K562 (cell line): ENCODE data around the gene PAF1. TPM values are rescaled to one million over a fixed set of nuclear protein-coding genes. Genes with fewer than 3 reads are reported as not detected.

ENCODE experiments used
- NCOR1 ChIP-seq: fragments of 450-650 bp; IDR thresholded peaks from 2 replicates; pipeline ENCODE4 v1.6.1; 2016; ENCODE audit warnings: mild to moderate bottlenecking, moderate library complexity
- TCF7L2 ChIP-seq: fragments of 150-350 bp; IDR thresholded peaks from 2 replicates; pipeline ENCODE4 v1.6.1; 2016; ENCODE audit warnings: low read depth, mild to moderate bottlenecking, low read length, moderate library complexity
- ZNF134 ChIP-seq: fragments of 250-450 bp; sonication (Bioruptor Pico); conservative IDR thresholded peaks from 2 replicates; pipeline ENCODE4 v1.4.0; 2020
- polyA plus RNA-seq, 8 experiments: library from polyadenylated mRNA; depleted of rRNA in 4 of 8; stranded (reverse) in 5 of 8; unstranded in 3 of 8; fragments of >200 nt; fragmentation: Nextera tagmentation in 2 of 8; fragmentation: Illumina TruSeq in 1 of 8; extraction: Ambion mirVana in 2 of 8; extraction: Trizol in 1 of 8; gene quantifications; 2 replicates each; pipeline versions ENCODE4 v1.2.1 to v1.2.3, GENCODE V29; 2011 to 2014; ENCODE audit warnings: inconsistent platforms in 1 of 8, missing spikeins in 1 of 8
- total RNA-seq, 7 experiments: library from RNA; depleted of rRNA in 6 of 7; stranded (reverse); fragments of >200 nt in 6 of 7; fragmentation: Illumina TruSeq in 2 of 7; extraction: Trizol in 2 of 7; gene quantifications; 2 replicates each; pipeline versions ENCODE4 v1.2.1 to v1.2.3, GENCODE V29; 2011 to 2021; ENCODE audit warnings: low replicate concordance in 1 of 7
- TF ChIP-seq, protein P1 (sequence below), 3 experiments: IDR thresholded peaks in 2 of 3; conservative IDR thresholded peaks in 1 of 3; 2 replicates each; pipeline ENCODE4 v1.5.1; 2011 to 2012; ENCODE audit warnings: low read length in 3 of 3, mild to moderate bottlenecking in 3 of 3, control low read depth in 2 of 3, improper control_type of control experiment in 1 of 3, inconsistent platforms in 1 of 3, low read depth in 1 of 3, mixed read lengths in 1 of 3, moderate library complexity in 1 of 3; ENCODE audit not compliant: insufficient read depth in 2 of 3
- TF ChIP-seq, protein P2 (sequence below): sonication (generic); formaldehyde crosslinking; IDR thresholded peaks from 2 replicates; pipeline ENCODE4 v1.8.0; 2022; ENCODE audit warnings: mild to moderate bottlenecking, missing genetic modification reagents
- TF ChIP-seq, protein P3 (sequence below), 2 experiments: fragments of 200-800 bp in 1 of 2; sonication (Bioruptor generic) in 1 of 2; sonication (generic) in 1 of 2; formaldehyde crosslinking in 1 of 2; IDR thresholded peaks in 1 of 2; conservative IDR thresholded peaks in 1 of 2; 2 replicates each; pipeline versions ENCODE4 v1.5.0 to v1.6.1; 2016 to 2020; ENCODE audit warnings: missing compliant biosample characterization in 1 of 2, missing genetic modification characterization in 1 of 2, missing genetic modification reagents in 1 of 2

Gene PAF1
- total and polyA plus RNA-seq, 9 of the 15 experiments (the other 6 are each of a cell fraction or from before 2014, with no cell fraction given), result 1.5 to 45.0 (median 33.8) TPM

DNA sequence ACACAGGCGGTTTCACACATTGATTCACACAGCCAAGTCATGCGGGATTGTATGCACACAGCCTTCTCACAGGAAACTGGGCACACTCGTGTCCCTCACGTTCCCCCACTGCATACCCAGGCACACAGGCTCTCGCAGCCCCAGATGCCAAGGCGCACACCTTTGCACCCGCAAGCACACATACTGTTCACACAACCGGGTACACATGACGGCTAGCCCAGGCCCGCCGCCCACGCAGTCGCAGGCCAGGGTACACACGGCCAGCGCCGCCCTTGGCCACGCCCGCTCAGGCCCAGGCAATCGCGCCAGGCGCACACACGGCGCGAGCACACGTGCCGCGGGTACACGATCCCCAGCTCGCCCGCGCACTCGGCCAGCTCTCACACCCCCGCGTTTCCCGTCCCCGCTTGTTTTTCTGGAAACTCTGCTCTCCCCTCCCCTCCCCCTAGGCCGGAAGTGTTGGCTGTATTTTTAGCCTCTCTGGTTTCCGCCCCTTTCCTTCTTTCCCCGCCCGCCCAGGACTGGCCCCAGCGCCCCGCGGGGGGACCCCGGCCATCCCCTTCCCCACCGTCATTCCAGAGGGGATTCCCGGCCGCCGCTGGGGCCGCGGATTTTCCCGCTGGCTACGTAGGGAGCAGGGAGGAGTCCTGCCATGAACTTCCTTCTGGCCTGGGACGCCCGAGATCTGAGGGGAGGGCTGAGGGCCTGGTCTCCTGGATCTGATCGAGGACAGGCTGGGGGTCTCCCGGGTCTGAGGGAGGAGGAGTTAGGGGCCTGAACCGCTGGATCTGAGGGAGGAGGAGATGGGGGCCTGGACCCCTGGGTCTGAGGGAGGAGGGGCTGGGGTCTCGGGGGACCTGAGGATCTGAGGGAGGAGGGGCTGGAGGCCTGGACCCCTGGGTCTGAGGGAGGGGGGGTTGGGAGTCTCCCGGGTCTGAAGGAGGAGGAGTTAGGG, 11.7 kb upstream of the PAF1 start (continued):
- TF ChIP-seq, protein P1, sequence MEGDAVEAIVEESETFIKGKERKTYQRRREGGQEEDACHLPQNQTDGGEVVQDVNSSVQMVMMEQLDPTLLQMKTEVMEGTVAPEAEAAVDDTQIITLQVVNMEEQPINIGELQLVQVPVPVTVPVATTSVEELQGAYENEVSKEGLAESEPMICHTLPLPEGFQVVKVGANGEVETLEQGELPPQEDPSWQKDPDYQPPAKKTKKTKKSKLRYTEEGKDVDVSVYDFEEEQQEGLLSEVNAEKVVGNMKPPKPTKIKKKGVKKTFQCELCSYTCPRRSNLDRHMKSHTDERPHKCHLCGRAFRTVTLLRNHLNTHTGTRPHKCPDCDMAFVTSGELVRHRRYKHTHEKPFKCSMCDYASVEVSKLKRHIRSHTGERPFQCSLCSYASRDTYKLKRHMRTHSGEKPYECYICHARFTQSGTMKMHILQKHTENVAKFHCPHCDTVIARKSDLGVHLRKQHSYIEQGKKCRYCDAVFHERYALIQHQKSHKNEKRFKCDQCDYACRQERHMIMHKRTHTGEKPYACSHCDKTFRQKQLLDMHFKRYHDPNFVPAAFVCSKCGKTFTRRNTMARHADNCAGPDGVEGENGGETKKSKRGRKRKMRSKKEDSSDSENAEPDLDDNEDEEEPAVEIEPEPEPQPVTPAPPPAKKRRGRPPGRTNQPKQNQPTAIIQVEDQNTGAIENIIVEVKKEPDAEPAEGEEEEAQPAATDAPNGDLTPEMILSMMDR (IDR thresholded peaks at IDR 0.05 in 2 of 3, conservative IDR thresholded peaks at IDR 0.05 in 1 of 3; ENCODE audit: insufficient read depth in 2 of 3, low read depth in 1 of 3, low read length in 3 of 3), result no peak
- TF ChIP-seq, protein P2, sequence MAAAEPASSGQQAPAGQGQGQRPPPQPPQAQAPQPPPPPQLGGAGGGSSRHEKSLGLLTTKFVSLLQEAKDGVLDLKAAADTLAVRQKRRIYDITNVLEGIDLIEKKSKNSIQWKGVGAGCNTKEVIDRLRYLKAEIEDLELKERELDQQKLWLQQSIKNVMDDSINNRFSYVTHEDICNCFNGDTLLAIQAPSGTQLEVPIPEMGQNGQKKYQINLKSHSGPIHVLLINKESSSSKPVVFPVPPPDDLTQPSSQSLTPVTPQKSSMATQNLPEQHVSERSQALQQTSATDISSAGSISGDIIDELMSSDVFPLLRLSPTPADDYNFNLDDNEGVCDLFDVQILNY (CRISPR knock-in tag), result peak; percentile 49; the same call in 1 of the 2 replicates
- TF ChIP-seq ZNF134 (CRISPR knock-in tag) (no peak), TCF7L2 (no peak), NCOR1 (peak; percentile 94)
- TF ChIP-seq, protein P3, sequence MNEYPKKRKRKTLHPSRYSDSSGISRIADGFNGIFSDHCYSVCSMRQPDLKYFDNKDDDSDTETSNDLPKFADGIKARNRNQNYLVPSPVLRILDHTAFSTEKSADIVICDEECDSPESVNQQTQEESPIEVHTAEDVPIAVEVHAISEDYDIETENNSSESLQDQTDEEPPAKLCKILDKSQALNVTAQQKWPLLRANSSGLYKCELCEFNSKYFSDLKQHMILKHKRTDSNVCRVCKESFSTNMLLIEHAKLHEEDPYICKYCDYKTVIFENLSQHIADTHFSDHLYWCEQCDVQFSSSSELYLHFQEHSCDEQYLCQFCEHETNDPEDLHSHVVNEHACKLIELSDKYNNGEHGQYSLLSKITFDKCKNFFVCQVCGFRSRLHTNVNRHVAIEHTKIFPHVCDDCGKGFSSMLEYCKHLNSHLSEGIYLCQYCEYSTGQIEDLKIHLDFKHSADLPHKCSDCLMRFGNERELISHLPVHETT (CRISPR knock-in tag; conservative IDR thresholded peaks at IDR 0.05 in 1 of 2, IDR thresholded peaks at IDR 0.05 in 1 of 2), result peak in 1 of 2 experiments; percentile 62; a peak in 2 of 4 replicates
